ENCODE measurements around the gene ARL15.
A peak's percentile ranks its signal among the peaks of the same experiment; 100 is the strongest.

The ARL15 gene

DNA sequence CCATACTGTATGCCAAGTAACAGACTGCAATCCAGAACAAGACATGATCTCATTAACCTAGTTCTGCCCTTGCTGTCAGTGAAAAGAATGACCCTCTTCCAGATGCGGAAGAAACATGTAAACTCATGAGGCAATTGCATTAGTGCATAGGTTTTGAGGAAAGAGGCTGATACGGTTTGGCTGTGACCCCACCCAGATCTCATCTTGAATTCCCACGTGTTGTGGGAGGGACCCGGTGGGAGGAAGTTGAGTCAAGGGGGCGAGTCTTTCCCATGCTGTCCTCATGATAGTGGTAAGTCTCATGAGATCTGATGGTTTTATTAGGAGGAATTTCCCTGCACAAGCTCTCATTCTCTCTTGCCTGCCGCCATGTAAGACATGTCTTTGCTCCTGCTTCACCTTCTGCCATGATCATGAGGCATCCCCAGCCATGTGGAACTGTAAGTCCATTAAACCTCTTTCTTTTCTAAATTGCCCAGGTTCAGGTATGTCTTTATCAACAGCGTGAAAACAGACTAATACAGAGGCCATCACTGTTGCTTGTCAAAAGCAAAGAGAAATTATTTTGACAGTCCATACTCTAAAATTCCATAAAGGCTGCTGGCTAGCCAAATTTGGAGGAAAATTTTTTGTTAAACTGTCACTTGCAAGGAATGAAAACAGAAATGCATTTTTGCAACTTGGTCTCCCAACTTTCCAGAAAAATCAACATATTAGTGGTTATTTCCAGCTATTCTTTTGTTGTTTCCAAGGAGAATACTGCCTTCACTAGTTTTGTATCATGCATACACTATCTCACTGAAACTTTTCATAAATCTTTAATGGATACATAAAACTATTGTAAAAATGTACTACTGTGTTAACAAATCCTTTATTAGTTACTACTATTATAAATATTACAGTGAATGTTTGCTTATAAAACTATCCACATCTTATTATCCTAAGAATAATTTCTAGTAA is 3.2 kb upstream of the ARL15 start:
- DNase-seq = no peak

- no peak for DNase-seq
Observed at GRCh38 chr5:54312499-54312898, 2.1 kb upstream of the ARL15 start.

DNA sequence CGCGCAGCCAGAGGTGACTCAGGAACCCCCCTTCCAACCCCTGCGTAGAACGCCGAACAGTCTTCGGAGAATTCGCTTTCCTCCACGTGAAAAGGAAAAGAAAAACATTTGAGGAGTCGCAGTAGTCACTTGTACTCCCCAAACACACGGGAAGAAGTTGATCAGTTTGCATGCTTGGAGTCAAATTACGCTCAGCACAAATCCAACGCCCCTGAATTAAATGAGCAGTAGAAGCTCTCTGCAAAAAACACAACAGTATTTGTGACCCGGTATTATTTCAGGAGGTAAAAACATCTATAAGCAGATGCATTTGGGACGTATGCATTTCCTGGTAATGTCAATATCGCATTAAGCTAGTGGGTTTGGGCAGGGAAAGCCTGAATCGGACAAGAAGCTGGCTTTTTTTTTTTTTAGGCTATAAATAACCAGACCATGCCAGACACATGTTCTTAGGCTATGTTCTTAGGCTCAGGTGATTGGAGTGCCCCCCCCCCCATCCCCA is 854 bp upstream of the ARL15 start:
- no peak for DNase-seq

DNA sequence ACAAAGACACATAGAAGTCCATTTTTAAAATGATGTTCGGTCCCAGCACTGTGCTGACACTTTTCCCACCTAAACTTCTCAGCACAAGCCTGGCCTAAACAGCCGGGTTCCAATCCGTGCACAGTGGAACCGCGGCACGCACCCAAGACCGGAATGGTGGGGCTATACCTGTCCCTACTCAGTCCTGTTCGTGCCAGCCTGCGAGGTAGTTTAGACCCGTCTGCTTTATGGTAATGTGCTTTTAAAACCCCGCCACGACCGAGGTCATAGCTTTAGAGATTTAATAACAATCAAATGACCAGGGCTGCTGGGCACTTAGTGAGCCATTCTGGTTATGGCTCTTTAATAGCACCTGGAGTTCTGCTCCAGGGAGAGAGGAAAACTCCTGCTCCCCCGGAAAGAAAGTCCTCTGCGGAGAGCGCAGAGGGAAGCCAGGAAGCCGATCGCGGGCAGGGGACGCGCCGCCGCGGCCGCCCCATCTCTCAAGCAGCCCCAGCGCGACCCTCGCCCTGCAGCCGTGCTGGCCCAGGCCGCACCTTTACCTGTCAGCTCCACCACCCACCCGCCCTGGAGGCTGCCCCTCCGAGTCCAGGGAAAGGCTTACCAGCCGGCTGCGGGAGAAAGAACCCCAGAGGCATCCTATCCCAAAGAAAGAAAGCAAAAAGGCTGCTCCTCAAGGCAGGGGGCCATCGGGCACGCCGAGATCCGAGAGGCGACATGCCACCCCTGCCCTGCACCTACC is 511 bp downstream of the ARL15 start:
- DNase-seq = peak; percentile 20

DNA sequence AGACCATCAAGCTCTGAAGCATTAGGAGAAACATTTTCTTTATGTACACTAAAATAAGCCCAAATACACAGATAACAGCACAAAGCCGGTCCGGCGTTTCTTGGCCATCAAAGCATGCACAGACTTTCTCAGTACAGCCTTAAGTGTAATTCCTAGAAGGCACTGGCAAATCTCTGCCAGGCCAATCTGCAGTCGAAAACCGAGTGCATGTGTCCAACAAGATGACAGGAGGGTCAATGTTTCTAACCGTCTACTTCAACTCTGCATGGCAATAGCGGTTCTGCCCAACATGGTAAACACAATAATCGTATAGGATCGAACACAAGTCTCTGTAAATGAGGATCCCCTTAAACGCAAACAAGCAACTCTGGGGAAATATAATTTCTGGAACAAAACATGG is 1.1 kb downstream of the ARL15 start:
- no peak for DNase-seq

- no peak for DNase-seq
Observed at GRCh38 chr5:54307583-54307982, 2.8 kb downstream of the ARL15 start.

DNA sequence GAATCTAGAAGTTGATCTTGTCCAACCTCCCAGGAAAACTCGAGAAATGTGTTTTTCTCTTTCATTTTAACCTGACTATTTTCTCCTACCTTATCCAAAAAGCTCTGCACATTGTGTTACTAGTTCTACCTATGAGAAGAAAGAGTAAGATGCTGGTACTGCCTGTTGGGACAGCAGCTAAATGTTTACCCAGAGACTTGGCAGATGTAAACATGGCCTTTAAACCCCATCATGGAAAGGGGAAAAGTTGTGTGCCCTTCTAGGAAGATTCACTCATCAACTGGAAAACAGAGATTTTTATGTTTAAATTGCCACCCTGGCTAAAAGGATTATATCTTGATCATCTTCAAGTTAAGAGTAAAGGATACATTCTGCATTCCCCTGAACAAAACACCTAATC is 3.5 kb downstream of the ARL15 start:
- no peak for DNase-seq

- no peak for DNase-seq
Observed at GRCh38 chr5:54305737-54306136, 4.6 kb downstream of the ARL15 start.

DNA sequence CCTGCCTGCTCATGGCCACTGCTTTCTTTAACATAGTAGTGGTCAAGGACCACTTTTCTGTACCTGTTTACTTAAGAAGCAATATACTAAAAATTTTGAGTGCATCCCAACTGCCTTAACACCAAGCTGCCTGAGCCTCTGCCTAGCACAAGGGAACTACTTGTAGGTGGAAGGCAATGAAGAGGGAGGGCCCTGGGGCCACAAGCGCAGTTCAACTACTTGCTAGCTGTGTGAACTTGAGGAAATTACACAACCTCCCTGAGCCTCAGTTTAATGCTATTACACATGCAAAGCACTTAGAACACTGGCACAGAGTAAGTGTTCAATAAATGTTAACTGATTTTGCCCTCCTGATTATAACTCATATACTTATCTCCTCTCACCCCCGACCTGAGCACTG is 6.3 kb downstream of the ARL15 start:
- DNase-seq = no peak

DNA sequence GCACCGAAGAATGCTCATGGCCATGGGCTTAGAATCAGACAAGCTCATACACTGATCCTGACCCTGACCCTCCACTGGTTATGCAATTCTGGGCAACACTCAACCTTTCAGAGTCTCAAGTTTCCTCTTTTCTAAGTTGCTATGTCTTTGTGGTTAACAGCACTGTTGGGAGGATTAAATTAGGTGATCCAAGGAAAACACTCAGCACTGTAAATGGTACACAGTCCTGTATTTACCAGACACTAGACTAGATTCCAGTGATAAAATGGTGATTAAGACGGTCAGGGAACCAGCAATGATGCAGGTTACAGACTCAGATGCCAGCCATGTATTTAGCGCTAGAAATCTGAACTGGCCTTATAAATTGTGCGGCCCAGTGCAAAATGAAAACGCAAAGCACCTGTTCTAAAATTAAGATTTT is 8.1 kb downstream of the ARL15 start:
- DNase-seq = no peak

DNA sequence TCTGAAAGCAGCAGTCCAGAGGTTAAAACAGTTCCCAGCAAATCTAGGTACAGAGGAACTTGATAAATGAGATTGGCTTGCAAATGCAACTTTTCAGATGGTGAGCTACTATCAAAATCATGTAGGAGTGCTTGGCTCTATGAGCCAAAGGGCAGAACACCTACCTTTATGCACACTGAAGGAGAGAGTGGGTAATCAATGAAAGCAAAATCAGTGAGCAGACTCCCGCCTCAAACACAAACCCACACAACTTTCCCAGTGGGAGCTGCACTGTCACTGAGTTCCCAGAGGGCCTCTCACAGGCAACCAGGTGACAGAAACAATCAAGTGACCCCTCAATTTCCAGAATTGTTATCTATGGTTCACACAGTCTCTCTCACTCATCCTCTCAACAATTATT is 8.5 kb downstream of the ARL15 start:
- DNase-seq = no peak

GRCh38 chr5:54301220-54301619 is 9.2 kb downstream of the ARL15 start:
- DNase-seq = no peak

DNA sequence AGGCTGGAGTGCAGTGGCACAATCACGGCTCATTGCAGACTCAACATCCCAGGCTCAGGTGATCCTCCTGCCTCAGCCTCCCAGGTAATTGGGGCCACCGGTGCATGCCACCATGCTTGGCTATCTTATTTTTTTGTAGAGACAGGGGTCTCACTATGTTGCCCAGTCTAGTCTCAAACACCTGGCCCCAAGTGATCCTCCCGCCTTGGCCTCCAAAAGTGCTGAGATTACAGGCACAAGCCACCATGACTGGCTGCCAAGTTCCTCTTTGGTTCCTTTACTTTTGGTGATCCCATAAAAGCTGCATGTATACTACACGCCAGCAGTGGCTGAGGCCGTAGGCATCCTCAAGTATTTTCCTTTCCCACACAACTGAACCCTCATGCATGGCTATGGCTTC is 11.4 kb downstream of the ARL15 start:
- no peak for DNase-seq

DNA sequence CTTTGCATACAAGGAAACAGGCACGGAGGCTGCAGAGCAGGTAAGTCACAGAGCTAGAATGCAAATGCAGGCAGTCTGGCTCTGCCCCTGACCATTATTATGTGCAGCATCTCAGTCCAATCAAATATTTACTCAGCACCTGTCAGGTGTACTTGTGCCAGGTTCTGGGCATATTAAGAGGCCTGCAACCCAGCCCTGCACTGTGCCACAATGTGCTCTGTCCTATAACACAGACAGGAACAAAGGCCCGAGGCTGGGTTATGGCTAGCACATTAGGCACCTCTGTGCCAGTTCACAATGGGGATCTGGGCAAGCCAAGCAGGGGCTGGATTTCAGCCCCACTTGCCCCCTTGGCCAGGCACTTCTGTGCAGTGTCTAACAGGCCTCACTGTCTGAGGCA is 14.0 kb downstream of the ARL15 start:
- DNase-seq = no peak

GRCh38 chr5:54295651-54296276 is 14.6 kb downstream of the ARL15 start:
- DNase-seq = no peak

DNA sequence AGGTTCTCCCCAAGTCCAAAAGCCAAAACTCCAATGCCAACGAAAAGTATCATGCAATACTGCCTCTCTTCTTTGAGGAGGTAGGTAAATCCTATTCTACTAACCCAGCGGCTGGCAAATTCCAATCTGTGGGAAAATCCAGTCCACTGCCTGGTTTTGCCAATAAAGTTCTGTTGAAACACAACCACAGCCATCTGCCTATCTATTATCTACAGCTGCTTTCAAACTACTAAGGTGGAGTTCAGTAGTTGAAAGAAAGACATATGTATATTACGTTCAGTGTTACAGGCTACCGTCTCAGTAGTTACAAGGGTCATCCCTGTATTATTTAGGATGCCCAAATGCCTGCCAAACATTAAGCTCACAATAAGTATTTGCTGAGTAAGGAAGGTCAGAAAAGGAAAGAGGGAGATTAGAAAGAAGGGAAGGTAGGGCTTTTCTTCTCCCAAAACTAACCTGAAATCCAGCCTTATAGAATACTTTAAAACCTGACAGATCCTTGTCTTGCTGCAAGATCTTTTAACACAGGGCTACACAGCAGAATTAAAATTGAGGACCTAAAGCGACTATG is 16.2 kb downstream of the ARL15 start:
- DNase-seq = no peak

DNA sequence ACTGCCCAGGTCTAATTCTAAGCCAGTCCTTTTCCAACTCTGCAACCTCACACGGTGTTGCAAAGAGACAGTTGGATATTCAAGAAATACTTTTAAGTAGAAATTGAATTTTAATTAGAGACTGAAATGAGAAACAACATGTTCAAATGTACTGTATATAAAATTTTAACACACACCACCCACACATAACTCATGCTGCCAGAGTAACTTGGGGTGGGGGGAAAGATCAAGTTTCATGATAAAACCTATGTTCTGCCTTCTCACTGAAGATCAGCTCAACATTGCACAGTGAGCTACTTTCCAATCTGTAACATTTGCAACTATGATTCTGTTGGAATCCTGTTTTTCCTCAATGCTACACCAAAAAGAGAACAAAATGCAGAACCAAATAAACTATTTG is 17.5 kb downstream of the ARL15 start:
- no peak for DNase-seq

GRCh38 chr5:54291498-54291897 is 18.9 kb downstream of the ARL15 start:
- no peak for DNase-seq

DNA sequence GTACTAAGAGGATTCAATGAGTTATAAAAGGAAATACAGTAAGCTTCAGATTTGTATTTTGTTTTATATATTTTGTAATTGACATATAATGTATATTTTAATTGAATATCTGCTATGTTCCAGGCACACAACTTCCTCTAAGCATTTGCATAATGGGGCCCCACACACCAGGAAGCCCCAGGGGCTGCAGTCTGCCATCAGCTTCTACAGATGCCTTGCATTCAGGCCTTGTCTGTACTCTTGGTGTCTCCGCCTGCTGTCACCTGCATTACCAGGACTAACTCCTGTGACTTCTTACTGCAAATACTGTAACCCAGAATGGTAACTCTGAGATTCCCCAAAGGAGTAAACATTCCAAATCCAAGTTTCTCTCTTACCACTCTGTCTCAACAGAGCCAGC is 20.6 kb downstream of the ARL15 start:
- DNase-seq = no peak

DNA sequence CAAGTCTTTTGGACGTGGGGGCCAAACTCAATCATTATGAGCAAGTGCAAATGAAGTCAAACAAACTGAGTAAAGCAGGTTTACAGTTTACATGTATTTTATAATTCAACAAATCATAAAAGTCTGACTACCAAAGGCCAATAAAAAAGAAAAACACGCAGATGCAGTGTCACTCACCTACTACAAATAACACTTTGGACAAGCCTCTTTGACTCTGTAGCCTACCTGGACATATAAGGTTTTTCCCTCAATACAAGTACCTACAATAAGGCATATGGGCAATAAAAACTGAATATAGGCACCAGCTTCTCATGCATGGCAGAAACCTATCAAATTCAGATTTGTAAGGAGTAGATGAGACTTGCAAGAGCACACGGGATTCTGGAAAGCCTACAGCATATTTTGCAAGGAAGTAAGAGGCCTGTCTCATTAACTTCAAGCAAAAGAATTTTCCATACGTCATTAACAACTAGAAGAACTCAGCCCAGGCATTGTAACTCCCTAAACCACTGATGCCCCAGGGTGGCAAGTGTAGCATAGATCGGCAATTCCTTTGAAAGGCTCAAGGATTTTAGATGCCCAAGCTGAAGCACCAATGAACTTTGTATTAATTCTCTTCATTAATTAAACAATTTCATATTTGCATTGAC is 21.7 kb downstream of the ARL15 start:
- no peak for DNase-seq

GRCh38 chr5:54285686-54286085 is 24.7 kb downstream of the ARL15 start:
- no peak for DNase-seq

GRCh38 chr5:54284586-54284985 is 25.8 kb downstream of the ARL15 start:
- no peak for DNase-seq

GRCh38 chr5:54282876-54283275 is 27.5 kb downstream of the ARL15 start:
- no peak for DNase-seq
